OCI-LY3 (cell line): ENCODE data around the gene OGDH.

ENCODE experiments used
- EZH2phosphoT487 ChIP-seq: fragments of 200-600 bp; shearing (Covaris generic); IDR thresholded peaks from 2 replicates; pipeline ENCODE4 v1.6.1; 2018; ENCODE audit warnings: antibody characterized with exemption, mixed run types, low read depth
- TF ChIP-seq, protein P1 (sequence below): fragments of 200-600, 300-600 bp; sonication (generic); IDR thresholded peaks from 2 replicates; pipeline ENCODE4 v1.5.1; 2014; ENCODE audit warnings: antibody characterized with exemption, low read length, low read depth

DNA sequence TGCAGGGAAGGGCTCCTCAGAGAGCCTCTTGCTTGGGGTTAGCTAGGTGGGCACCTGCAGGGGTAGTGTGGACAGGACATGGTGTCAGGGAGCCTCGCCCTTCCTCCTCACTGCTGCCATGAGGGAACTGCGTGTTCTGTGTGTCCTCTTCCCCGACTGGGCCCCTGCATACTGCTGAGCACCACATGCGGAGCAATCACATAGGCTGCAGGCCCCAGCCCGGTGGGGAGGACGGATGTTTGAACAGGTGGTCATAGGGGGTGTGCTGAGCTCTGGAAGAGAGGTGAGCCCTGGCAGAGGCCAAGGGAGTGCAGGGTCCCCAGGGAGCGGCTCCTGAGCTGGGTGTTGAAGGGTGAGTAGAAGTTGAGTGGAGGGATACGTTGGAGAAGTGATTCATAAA is 93.9 kb downstream of the OGDH start:
- TF ChIP-seq, protein P1, sequence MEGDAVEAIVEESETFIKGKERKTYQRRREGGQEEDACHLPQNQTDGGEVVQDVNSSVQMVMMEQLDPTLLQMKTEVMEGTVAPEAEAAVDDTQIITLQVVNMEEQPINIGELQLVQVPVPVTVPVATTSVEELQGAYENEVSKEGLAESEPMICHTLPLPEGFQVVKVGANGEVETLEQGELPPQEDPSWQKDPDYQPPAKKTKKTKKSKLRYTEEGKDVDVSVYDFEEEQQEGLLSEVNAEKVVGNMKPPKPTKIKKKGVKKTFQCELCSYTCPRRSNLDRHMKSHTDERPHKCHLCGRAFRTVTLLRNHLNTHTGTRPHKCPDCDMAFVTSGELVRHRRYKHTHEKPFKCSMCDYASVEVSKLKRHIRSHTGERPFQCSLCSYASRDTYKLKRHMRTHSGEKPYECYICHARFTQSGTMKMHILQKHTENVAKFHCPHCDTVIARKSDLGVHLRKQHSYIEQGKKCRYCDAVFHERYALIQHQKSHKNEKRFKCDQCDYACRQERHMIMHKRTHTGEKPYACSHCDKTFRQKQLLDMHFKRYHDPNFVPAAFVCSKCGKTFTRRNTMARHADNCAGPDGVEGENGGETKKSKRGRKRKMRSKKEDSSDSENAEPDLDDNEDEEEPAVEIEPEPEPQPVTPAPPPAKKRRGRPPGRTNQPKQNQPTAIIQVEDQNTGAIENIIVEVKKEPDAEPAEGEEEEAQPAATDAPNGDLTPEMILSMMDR, result no peak
- no peak for TF ChIP-seq EZH2phosphoT487
